Stimulated activated naive B cell treated with anti-CD40 and anti-IgM and Interleukin-4, amounts not matched to agents 10 μg/mL and 1 μg/mL and 100 μg/mL, for 72 hours (primary cell): ENCODE data around the gene C1orf56.
"Not testable (repeated sequence)": the region's sequence is repeated elsewhere in the genome, so short reads cannot be mapped to it uniquely, and the experiment has no call there.

Experiments
- ATAC-seq, 2 donors: fragments of 150-1000 bp; cut with Tn5 transposase; replicated peaks; 2 replicates each; pipeline ENCODE4 v1.10.0; 2021; ENCODE audit warnings: moderate library complexity in 1 of 2
- DNase-seq: peaks from one replicate; pipeline ENCODE4 v3.0.0; 2021
- H3K27ac Mint-ChIP-seq: one replicate; pipeline ENCODE4 v1.8.0; 2022; ENCODE audit warnings: mild to moderate bottlenecking, mixed read lengths
- H3K27me3 Mint-ChIP-seq, 2 donors: one replicate each; pipeline ENCODE4 v1.8.0; 2022; ENCODE audit warnings: mixed read lengths in 2 of 2
- H3K36me3 Mint-ChIP-seq, 2 donors: one replicate each; pipeline ENCODE4 v1.8.0; 2022; ENCODE audit warnings: mixed read lengths in 2 of 2, mild to moderate bottlenecking in 1 of 2
- H3K4me1 Mint-ChIP-seq, 2 donors: one replicate each; pipeline ENCODE4 v1.8.0; 2022; ENCODE audit warnings: mixed read lengths in 2 of 2, mild to moderate bottlenecking in 1 of 2
- H3K4me3 Mint-ChIP-seq, 2 donors: one replicate each; pipeline ENCODE4 v1.8.0; 2022; ENCODE audit warnings: mild to moderate bottlenecking in 2 of 2, mixed read lengths in 2 of 2, moderate library complexity in 1 of 2
- H3K9me3 Mint-ChIP-seq, 2 donors: one replicate each; pipeline ENCODE4 v1.8.0; 2022; ENCODE audit warnings: mixed read lengths in 2 of 2, mild to moderate bottlenecking in 1 of 2

C1orf56 gene

GRCh38 chr1:151061704-151062103 is 14.2 kb downstream of the C1orf56 start:
- peaks cover 26 to 28% of the 10 kb centered on the region in 2 donors for H3K36me3 Mint-ChIP-seq
- no peak overlapping the region for H3K27ac Mint-ChIP-seq
- no peak for ATAC-seq
- peaks cover 24 to 39% of the 10 kb centered on the region in 2 donors for H3K4me1 Mint-ChIP-seq
- H3K27me3 Mint-ChIP-seq, result no peaks in the 10 kb centered on the region
- no peaks in the 10 kb centered on the region for H3K9me3 Mint-ChIP-seq
- no peak for DNase-seq
- H3K4me3 Mint-ChIP-seq, result no peak overlapping the region

GRCh38 chr1:151062741-151063371 is 15.3 kb downstream of the C1orf56 start:
- peaks cover 15 to 27% of the 10 kb centered on the region in 2 donors for H3K4me1 Mint-ChIP-seq
- no peak for ATAC-seq
- no peak for DNase-seq
- H3K36me3 Mint-ChIP-seq, result peaks cover 17 to 19% of the 10 kb centered on the region in 2 donors
- no peak overlapping the region for H3K27ac Mint-ChIP-seq
- no peak overlapping the region for H3K4me3 Mint-ChIP-seq
- no peaks in the 10 kb centered on the region for H3K9me3 Mint-ChIP-seq
- H3K27me3 Mint-ChIP-seq, result no peaks in the 10 kb centered on the region

GRCh38 chr1:151065089-151065645 is 17.6 kb downstream of the C1orf56 start:
- Mint-ChIP-seq H3K36me3 (peaks cover 0 to 5% of the 10 kb centered on the region in 2 donors), H3K27ac (no peak overlapping the region), H3K27me3 (no peaks in the 10 kb centered on the region), H3K4me3 (no peak overlapping the region), H3K9me3 (no peaks in the 10 kb centered on the region), H3K4me1 (peaks cover 9 to 14% of the 10 kb centered on the region in 2 donors)
- DNase-seq (no peak), ATAC-seq (no peak)

GRCh38 chr1:151067185-151067584 is 19.6 kb downstream of the C1orf56 start:
- H3K4me3 Mint-ChIP-seq, result no peak overlapping the region
- peaks cover 0 to 12% of the 10 kb centered on the region in 2 donors for H3K36me3 Mint-ChIP-seq
- no peaks in the 10 kb centered on the region for H3K9me3 Mint-ChIP-seq
- peaks cover 4 to 7% of the 10 kb centered on the region in 2 donors for H3K4me1 Mint-ChIP-seq
- H3K27ac Mint-ChIP-seq, result no peak overlapping the region
- DNase-seq (no peak), ATAC-seq (no peak)
- no peaks in the 10 kb centered on the region for H3K27me3 Mint-ChIP-seq

GRCh38 chr1:151069103-151069486 is 21.5 kb downstream of the C1orf56 start:
- ATAC-seq, result no peak
- peaks cover 0 to 12% of the 10 kb centered on the region in 2 donors for H3K36me3 Mint-ChIP-seq
- no peak for DNase-seq
- peaks cover 4 to 7% of the 10 kb centered on the region in 2 donors for H3K4me1 Mint-ChIP-seq
- H3K4me3 Mint-ChIP-seq, result peak overlapping the region; percentile 90 to 99
- peak overlapping the region; percentile 100 for H3K27ac Mint-ChIP-seq
- H3K9me3 Mint-ChIP-seq, result no peaks in the 10 kb centered on the region
- H3K27me3 Mint-ChIP-seq, result no peaks in the 10 kb centered on the region

- H3K27me3 Mint-ChIP-seq, result no peaks in the 10 kb centered on the region
- H3K4me3 Mint-ChIP-seq, result peak within 1 kb of the TSS; percentile 90 to 99
- DNase-seq (peak; percentile 88), ATAC-seq (peak; percentile 91 to 94)
- peak within 1 kb of the TSS; percentile 100 for H3K27ac Mint-ChIP-seq
- H3K36me3 Mint-ChIP-seq, result peaks cover 7 to 14% of the 10 kb centered on the region in 2 donors
- peaks cover 4 to 7% of the 10 kb centered on the region in 2 donors for H3K4me1 Mint-ChIP-seq
- H3K9me3 Mint-ChIP-seq, result no peaks in the 10 kb centered on the region
These were observed 23.1 kb downstream of the C1orf56 start, which contains the start of gene GABPB2 for GRCh38 chr1:151070474-151071276. Gene GABPB2, plus strand, starts transcription at chr1:151070761. Its CDS starts 17,429 bp downstream, at chr1:151088190.

GRCh38 chr1:151072224-151072623 is 24.7 kb downstream of the C1orf56 start:
- Mint-ChIP-seq H3K36me3 (peaks cover 10 to 11% of the 10 kb centered on the region in 2 donors), H3K27me3 (no peaks in the 10 kb centered on the region), H3K27ac (no peak overlapping the region), H3K4me3 (no peak overlapping the region), H3K4me1 (peaks cover 2 to 7% of the 10 kb centered on the region in 2 donors), H3K9me3 (no peaks in the 10 kb centered on the region)
- DNase-seq (no peak), ATAC-seq (no peak)

- Mint-ChIP-seq H3K27ac (no peak overlapping the region), H3K36me3 (peaks cover 5 to 7% of the 10 kb centered on the region in 2 donors), H3K9me3 (no peaks in the 10 kb centered on the region), H3K27me3 (no peaks in the 10 kb centered on the region), H3K4me1 (peaks cover 3 to 10% of the 10 kb centered on the region in 2 donors), H3K4me3 (no peak overlapping the region)
- no peak for DNase-seq
- no peak for ATAC-seq
These were observed 38.5 kb downstream of the C1orf56 start for GRCh38 chr1:151085953-151086559.

- H3K27ac Mint-ChIP-seq, ATAC-seq, DNase-seq, H3K4me3 Mint-ChIP-seq, H3K9me3 Mint-ChIP-seq, H3K4me1 Mint-ChIP-seq, H3K27me3 Mint-ChIP-seq: not testable (repeated sequence)
- peaks cover 0 to 10% of the 10 kb centered on the region in 2 donors for H3K36me3 Mint-ChIP-seq
These were observed 49.9 kb downstream of the C1orf56 start for GRCh38 chr1:151097426-151097825.

GRCh38 chr1:151098126-151098525 is 50.6 kb downstream of the C1orf56 start:
- Mint-ChIP-seq H3K27me3 (no peaks in the 10 kb centered on the region), H3K4me3 (no peak overlapping the region), H3K36me3 (peaks cover 0 to 6% of the 10 kb centered on the region in 2 donors), H3K4me1 (no peaks in the 10 kb centered on the region), H3K9me3 (no peaks in the 10 kb centered on the region), H3K27ac (no peak overlapping the region)
- no peak for ATAC-seq
- DNase-seq, result no peak
